Common myeloid progenitor, CD34-positive (primary cell): ENCODE results near the gene BCL2L15.
A peak's percentile ranks its signal among the peaks of the same experiment; 100 is the strongest.

Experiments
- CTCF ChIA-PET: fragments of 350-600 bp; sonication (Branson Sonifier 250); formaldehyde crosslinking; loops from one replicate; lab custom pipeline; 2021; ENCODE audit warnings: antibody characterized with exemption; lab: Charles Lee
- POLR2A ChIA-PET: fragments of 350-600 bp; sonication (Branson Sonifier 250); formaldehyde crosslinking; loops from one replicate; lab custom pipeline; 2021; ENCODE audit warnings: antibody characterized with exemption; lab: Charles Lee
- DNase-seq, 3 donors: peaks; one replicate each; pipeline versions ENCODE4 v3.0.0 to v3.0.0-alpha.2; 2013
- H3K27ac ChIP-seq, 2 experiments: 1 replicate in 1 of 2; 2 replicates in 1 of 2; pipeline ENCODE4 v1.7.0; 2013; ENCODE audit warnings: inconsistent platforms in 2 of 2, low read length in 2 of 2, mild to moderate bottlenecking in 2 of 2, low read depth in 1 of 2, moderate library complexity in 1 of 2; ENCODE audit not compliant: severe bottlenecking in 2 of 2, insufficient read depth in 1 of 2, poor library complexity in 1 of 2
- H3K27me3 ChIP-seq, 5 experiments: replicated peaks in 2 of 5; 1 replicate in 3 of 5; 2 replicates in 2 of 5; pipeline versions ENCODE4 v1.6.1 to v1.7.0; 2013; ENCODE audit warnings: low read length in 4 of 5, mild to moderate bottlenecking in 2 of 5, moderate library complexity in 2 of 5, inconsistent platforms in 1 of 5; ENCODE audit not compliant: insufficient read depth in 5 of 5, control insufficient read depth in 4 of 5
- H3K36me3 ChIP-seq, 4 experiments: 1 replicate in 2 of 4; 2 replicates in 2 of 4; pipeline versions ENCODE4 v1.6.1 to v1.7.0; 2013; ENCODE audit warnings: low read length in 3 of 4, control low read depth in 1 of 4, mild to moderate bottlenecking in 1 of 4; ENCODE audit not compliant: control insufficient read depth in 4 of 4, insufficient read depth in 4 of 4
- H3K4me1 ChIP-seq, 4 experiments: 1 replicate in 3 of 4; 2 replicates in 1 of 4; pipeline versions ENCODE4 v1.6.1 to v1.7.1; 2013; ENCODE audit warnings: low read length in 3 of 4, mild to moderate bottlenecking in 3 of 4, control low read depth in 1 of 4, inconsistent platforms in 1 of 4, moderate library complexity in 1 of 4; ENCODE audit not compliant: control insufficient read depth in 4 of 4, insufficient read depth in 4 of 4; ENCODE audit errors: control extremely low read depth in 1 of 4
- H3K4me3 ChIP-seq, 7 experiments: 1 replicate in 4 of 7; 2 replicates in 3 of 7; pipeline versions ENCODE4 v1.5.1 to v1.7.0; 2013; ENCODE audit warnings: mild to moderate bottlenecking in 7 of 7, low read length in 6 of 7, moderate library complexity in 6 of 7, inconsistent platforms in 2 of 7, low read depth in 2 of 7, control low read depth in 1 of 7; ENCODE audit not compliant: insufficient read depth in 4 of 7, control insufficient read depth in 1 of 7; ENCODE audit errors: extremely low read depth in 1 of 7
- H3K9me3 ChIP-seq, 5 experiments: 1 replicate in 4 of 5; 2 replicates in 1 of 5; pipeline versions ENCODE4 v1.6.1 to v1.7.1; 2013; ENCODE audit warnings: low read length in 4 of 5, mild to moderate bottlenecking in 2 of 5, inconsistent platforms in 1 of 5, low read depth in 1 of 5, moderate library complexity in 1 of 5; ENCODE audit not compliant: control insufficient read depth in 4 of 5, insufficient read depth in 2 of 5; ENCODE audit errors: control extremely low read depth in 1 of 5
- WGBS: methylation state at CpG from one replicate; pipeline ENCODE4 v1.1.5; 2013; ENCODE audit not compliant: insufficient coverage; 5-methylcytosine and 5-hydroxymethylcytosine counted together

The BCL2L15 gene

GRCh38 chr1:113876176-113876575, 11.2 kb downstream of the BCL2L15 start:
- Histone ChIP-seq H3K27me3 (no peaks in the 10 kb centered on the region), H3K27ac (no peak overlapping the region), H3K4me3 (no peak overlapping the region), H3K36me3 (no peaks in the 10 kb centered on the region), H3K4me1 (peaks cover 19 to 59% (median 36%) of the 10 kb centered on the region in 4 experiments), H3K9me3 (no peaks in the 10 kb centered on the region)
- ChIA-PET CTCF (interaction anchor here (1.0 to 3.6 kb wide), 4 partner anchors 10 to 18 kb away, joined by 3 to 21 read pairs (median 5); partner anchors contain the start of gene BCL2L15), POLR2A (no interaction called here)
- WGBS = 97% methylated on average over 5 of the region's 5 CpGs
- DNase-seq = no peak

GRCh38 chr1:113875714-113876113, 11.7 kb downstream of the BCL2L15 start:
- Histone ChIP-seq H3K36me3 (no peaks in the 10 kb centered on the region), H3K4me3 (no peak overlapping the region), H3K9me3 (no peaks in the 10 kb centered on the region), H3K27me3 (no peaks in the 10 kb centered on the region), H3K4me1 (peaks cover 19 to 57% (median 36%) of the 10 kb centered on the region in 4 experiments), H3K27ac (no peak overlapping the region)
- 100% methylated on average over 1 of the region's 2 CpGs for WGBS
- ChIA-PET POLR2A (no interaction called here), CTCF (interaction anchor here (1.0 to 3.6 kb wide), 5 partner anchors 11 to 28 kb away, joined by 3 to 21 read pairs (median 4); partner anchors contain the start of gene BCL2L15)
- DNase-seq = no peak

- H3K27ac ChIP-seq = peak overlapping the region in 1 of 2 experiments; percentile 38
- H3K4me1 ChIP-seq = peaks cover 19 to 59% (median 38%) of the 10 kb centered on the region in 4 experiments
- peak; percentile 51 to 84 (median 75) for DNase-seq
- WGBS = no CpG with 5 or more reads among the region's 1 CpG
- ChIA-PET POLR2A (interaction anchor here (0.6 to 1.0 kb wide), 2 partner anchors 31 to 822 kb away, joined by 3 to 5 read pairs; partner anchors contain the start of genes AP4B1 and DCLRE1B), CTCF (interaction anchor here (1.0 to 3.6 kb wide), 3 partner anchors 15 to 19 kb away, joined by 3 to 21 read pairs (median 7); no protein-coding TSS in a partner anchor)
- no peaks in the 10 kb centered on the region for H3K27me3 ChIP-seq
- H3K36me3 ChIP-seq = no peaks in the 10 kb centered on the region
- no peaks in the 10 kb centered on the region for H3K9me3 ChIP-seq
- H3K4me3 ChIP-seq = no peak overlapping the region
These were observed 13.1 kb downstream of the BCL2L15 start for GRCh38 chr1:113874012-113874879.

- ChIA-PET CTCF (interaction anchor here (0.7 to 1.1 kb wide), 3 partner anchors 12 to 24 kb away, joined by 3 read pairs; no protein-coding TSS in a partner anchor), POLR2A (no interaction called here)
- peak overlapping the region; percentile 36 to 79 for H3K27ac ChIP-seq
- peaks cover 25 to 52% (median 37%) of the 10 kb centered on the region in 4 experiments for H3K4me1 ChIP-seq
- H3K36me3 ChIP-seq = no peaks in the 10 kb centered on the region
- H3K27me3 ChIP-seq = no peaks in the 10 kb centered on the region
- no peaks in the 10 kb centered on the region for H3K9me3 ChIP-seq
- peak in 2 of 3 donors; percentile 40 to 52 for DNase-seq
- peak overlapping the region in 5 of 7 experiments; percentile 15 to 73 (median 20) for H3K4me3 ChIP-seq
These were observed 15.0 kb downstream of the BCL2L15 start for GRCh38 chr1:113872219-113872935.

- Histone ChIP-seq H3K36me3 (no peaks in the 10 kb centered on the region), H3K4me3 (peak within 1 kb of the TSS in 6 of 7 experiments; percentile 46 to 73 (median 59)), H3K4me1 (peaks cover 25 to 52% (median 37%) of the 10 kb centered on the region in 4 experiments), H3K27ac (peak within 1 kb of the TSS; percentile 51 to 79), H3K27me3 (no peaks in the 10 kb centered on the region), H3K9me3 (no peaks in the 10 kb centered on the region)
- ChIA-PET CTCF (interaction anchor here (0.7 to 1.1 kb wide), 2 partner anchors 13 to 24 kb away, joined by 3 read pairs; no protein-coding TSS in a partner anchor), POLR2A (no interaction called here)
- 8% methylated on average over 2 of the region's 4 CpGs for WGBS
- DNase-seq = peak; percentile 92 to 98 (median 96)
These were observed 15.7 kb downstream of the BCL2L15 start, which contains the start of gene PTPN22 for GRCh38 chr1:113871597-113872113. Gene PTPN22 (minus strand): TSS chr1:113871712.

GRCh38 chr1:113870778-113871177, 16.6 kb downstream of the BCL2L15 start:
- Histone ChIP-seq H3K27ac (peak overlapping the region; percentile 51 to 79), H3K4me3 (peak overlapping the region in 6 of 7 experiments; percentile 8 to 73 (median 59)), H3K9me3 (no peaks in the 10 kb centered on the region), H3K36me3 (no peaks in the 10 kb centered on the region), H3K4me1 (peaks cover 25 to 52% (median 37%) of the 10 kb centered on the region in 4 experiments), H3K27me3 (no peaks in the 10 kb centered on the region)
- DNase-seq = no peak
- ChIA-PET POLR2A (no interaction called here), CTCF (interaction anchor here (0.7 to 2.3 kb wide), 4 partner anchors 10 to 53 kb away, joined by 3 to 6 read pairs (median 4); no protein-coding TSS in a partner anchor)
- 93% methylated on average over 3 of the region's 3 CpGs for WGBS
